UCSD-AML1 (cell line): Measurements from ENCODE around the gene ARSG.
"Not testable (repeated sequence)": the region's sequence is repeated elsewhere in the genome, so short reads cannot be mapped to it uniquely, and the experiment has no call there.

ENCODE experiments used
- DNase-seq: peaks from one replicate; lab custom pipeline; 2025; ENCODE audit not compliant: unreplicated experiment; lab: John Stamatoyannopoulos, UW

ARSG gene

DNA sequence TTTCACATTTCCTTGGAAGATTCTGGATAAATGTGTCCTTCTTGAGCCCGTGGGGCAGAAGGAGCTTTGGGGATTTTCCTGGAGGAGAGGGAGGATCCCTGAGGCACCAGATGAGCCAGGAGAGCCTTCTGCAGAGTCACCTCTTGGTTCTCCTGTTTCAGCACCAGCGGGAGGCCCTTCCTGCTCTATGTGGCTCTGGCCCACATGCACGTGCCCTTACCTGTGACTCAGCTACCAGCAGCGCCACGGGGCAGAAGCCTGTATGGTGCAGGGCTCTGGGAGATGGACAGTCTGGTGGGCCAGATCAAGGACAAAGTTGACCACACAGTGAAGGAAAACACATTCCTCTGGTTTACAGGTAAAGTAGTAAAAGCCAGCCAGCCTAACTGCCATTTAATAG, 77.1 kb downstream of the ARSG start:
- DNase-seq = no peak

DNA sequence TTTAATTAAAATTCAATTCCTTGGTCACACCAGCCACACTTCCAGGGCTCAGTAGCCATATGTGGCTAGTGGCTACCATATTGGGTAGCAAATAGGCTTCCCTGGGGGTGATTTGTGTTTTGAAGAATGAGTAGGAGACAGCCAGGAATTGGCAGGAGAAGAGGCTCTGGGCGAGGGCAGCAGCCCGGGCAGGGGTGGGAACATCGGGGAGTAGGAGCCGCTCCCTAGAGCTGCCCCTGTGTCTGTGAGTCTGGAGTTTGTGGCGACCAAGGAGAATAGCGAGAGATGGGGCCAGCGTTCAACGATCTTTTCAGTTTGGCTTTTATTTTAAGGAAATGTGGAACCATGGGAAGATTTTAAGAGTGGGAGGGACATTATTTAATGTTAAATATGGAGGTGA, 84.3 kb downstream of the ARSG start:
- no peak for DNase-seq

DNA sequence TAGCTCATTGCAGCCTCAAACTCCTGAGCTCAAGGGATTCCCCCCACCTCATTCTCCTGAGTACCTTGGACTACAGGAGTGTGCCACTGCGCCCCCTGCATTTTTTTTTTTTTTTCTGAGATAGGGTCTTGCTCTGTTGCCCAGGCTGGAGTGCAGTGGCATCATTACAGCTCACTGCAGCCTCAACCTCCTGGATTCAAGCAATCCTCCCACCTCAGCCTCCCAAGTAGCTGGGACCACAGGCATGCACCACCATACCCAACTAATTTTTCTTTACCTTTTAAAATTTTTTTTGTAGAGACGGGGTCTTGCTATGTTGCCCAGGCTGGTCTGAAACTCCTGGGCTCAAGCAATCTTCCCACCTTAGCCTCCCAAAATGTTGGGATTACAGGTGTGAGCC, 84.9 kb downstream of the ARSG start:
- DNase-seq = not testable (repeated sequence)

DNA sequence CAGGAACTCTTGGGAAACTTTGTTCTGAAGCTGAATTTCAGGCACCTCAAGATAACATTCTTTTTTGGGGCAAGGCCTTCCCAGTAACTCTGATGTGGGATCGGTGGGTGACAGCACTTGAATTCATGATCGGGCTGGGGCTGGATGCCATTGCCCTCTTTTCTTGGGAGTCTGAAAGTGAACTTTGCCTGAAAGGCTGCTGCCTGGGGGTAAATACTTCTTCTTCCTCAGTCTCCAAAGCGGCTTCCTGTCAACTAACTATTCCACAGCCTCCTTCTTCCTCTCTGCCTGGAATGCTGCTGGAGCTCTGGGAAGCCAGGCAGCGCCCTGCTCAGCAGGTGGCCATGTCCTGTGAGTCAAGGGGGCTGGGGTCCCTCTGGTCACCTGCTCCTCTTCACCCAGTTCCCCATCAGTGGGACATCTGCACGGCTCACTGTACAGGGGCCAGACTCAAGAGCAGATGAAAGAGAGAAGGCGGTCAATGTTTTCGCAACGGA, 86.5 kb downstream of the ARSG start:
- DNase-seq = no peak

DNA sequence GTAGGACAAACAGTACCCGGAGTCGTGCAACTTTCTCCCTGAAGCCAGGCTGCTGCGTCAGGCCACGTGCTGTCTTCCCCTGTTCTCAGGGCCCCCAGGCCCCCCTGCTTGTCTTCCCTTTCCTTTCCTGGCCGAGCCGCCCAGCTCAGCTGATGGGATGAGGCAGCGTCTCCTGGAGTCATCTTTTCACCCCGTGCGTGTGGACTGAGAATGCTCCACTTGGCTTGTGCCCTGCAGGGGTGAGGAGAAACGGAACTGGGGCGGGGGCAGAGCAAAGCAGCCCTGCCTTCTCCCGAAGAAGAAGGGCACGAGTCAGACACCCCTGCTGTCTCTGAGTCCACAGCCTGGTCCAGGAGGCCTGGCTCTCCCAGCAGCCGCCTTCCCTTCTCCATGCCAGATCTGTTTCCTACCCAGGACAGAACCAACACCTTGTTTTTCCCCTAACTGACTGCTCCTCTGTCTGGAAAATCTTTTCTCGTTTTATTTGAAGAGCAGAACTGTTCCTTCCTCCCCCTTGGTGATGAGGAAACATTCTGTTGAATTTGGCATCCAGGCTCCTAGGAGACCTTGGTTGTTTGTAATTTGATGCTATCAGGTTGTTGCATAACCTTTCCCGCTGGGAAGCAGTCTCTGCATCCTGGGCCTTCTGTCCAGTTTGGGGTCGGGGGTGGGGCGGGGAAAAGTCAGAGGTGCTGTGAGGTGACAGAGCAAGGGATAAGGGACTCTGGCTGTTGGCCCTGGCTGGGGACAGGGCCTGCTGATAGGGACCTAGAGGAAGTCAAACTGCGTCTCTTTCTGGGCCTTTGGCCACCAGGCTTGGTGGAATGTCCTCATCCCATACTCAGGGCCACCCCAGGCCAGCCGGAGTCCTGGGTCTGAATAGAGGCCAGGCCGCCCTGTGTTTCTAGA, 87.2 kb downstream of the ARSG start:
- DNase-seq = no peak

DNA sequence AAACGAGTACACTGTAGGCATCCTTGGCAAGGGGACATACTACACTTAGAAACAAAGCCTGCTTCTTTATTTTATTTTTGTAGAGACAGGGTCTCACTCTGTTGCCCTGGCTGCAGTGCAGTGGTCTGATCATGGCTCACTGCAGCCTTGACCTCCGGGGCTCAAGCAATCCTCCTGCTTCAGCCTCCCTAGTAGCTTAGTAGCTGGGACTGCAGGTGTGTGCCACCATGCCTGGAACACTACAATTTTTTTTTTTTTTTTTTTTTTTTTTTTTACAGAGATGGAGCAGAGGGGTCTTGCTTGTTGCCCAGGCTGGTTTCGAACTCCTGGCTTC, 87.8 kb downstream of the ARSG start:
- DNase-seq = no peak

DNA sequence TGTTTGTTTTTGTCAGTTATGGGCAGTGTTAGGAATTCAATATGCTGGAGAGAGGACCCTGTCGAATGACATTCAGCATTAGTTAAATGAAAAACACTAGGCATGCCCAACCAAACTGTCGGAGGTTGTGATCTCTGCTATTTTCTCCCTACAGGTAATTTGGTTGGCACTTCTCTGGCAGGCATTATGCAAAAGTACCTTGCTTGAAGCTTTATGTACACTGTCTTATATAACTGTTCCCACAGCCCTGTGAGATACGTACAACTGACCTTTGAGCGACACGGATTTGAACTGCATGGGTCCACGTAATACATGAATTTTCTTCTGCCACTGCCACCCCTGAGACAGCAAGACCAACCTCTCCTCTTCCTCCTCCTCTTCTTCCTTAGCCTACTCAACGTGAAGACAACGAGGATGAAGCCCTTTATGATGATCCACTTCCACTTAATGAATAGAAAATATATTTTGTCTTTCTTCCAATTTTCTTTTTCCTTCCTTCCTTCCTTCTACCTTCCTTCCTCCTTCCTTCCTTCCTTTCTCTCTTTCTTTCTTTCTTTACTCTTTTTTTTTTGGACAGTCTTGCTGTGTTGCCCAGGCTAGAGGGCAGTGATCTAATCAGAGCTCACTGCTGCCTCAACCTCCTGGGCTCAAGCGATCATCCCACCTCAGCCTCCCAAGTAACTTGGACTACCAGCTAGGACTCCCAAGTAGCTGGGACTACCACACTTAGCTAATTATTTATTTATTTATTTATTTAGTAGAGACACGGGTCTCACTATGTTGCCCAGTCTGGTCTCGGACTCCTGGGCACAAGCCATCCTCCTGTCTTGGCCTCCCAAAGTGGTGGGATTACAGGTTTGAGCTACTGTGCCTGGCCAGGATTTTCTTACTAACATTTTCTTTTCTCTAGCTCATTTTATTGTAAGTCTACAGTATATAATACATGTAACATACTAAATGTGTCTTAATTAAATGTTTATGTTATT, 88.7 kb downstream of the ARSG start:
- no peak for DNase-seq

DNA sequence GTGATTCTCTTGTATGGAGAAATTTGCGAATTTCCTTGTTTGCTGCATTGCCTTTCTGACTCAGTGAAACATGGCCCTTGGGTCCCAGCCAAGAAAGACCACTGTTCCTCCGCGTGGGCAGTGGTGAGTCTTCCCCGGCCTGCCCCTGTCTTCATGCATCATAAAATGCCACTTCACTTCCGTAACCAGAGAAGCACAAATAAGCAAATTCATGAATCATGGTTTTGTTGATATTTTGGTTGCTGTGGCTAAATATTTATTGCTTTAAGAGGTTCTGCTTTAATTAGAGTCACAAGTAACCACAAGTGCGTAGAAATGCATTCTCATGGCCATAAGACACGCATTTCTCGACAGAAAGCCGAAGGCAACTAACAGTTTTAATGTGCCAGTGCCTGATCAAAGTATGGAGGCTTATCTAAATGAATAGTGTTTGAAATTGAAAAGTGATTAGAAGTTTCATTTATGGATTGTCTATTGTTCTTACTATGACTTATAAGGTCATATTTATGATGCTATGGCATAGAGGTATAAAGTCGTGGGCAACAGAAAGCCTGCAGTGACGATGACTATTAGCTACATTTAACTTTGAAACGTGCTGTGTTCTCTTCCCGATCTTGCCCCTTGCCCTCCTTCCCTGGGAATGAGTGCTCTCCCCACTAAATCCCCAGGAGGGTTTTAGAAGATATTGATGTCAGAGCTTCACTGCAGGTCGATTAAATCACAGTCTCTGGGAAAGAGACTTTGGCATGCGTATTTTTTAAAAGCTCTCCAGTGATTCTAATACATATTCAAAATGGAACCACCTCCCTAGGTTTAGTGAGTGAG, 90.0 kb downstream of the ARSG start:
- DNase-seq = no peak

DNA sequence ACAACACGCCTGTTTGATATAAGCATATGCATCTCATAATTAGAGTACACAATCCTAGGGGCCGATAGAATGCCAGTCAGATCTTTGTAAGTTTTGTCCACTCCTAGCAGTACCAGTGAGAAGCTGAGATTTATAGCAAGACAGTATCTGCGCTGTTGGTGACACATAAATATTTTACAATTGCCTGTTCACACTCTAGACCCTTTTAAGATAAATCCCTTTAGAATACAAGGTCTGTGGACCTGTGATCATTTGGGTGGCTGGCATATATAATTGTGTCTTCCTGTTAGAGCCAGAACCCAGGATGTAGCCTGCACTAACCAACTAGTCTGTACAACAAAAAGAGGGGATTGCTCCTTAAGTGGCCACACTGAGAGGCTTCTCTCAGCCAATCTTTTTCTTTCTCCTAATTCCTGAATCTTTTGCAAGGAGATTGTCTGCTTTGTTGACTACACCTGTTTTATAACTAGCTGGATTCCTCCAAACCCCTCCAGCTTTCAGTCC, 91.3 kb downstream of the ARSG start:
- DNase-seq = no peak

DNA sequence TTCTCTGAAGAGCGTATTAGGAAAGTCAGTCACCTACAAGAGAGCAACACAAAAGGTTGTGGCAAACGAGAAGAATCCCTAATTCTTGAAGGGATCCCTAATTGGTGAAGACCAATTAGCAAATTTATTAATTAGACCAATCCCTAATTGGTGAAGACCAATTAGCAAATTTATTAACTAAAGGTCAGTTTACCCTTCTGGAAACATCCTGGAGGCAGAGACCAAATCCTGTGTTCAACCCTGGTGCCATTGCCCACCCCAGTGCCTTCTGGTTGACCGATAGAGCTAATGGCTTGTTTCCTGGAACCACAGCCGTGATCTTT, 91.8 kb downstream of the ARSG start:
- DNase-seq = no peak

DNA sequence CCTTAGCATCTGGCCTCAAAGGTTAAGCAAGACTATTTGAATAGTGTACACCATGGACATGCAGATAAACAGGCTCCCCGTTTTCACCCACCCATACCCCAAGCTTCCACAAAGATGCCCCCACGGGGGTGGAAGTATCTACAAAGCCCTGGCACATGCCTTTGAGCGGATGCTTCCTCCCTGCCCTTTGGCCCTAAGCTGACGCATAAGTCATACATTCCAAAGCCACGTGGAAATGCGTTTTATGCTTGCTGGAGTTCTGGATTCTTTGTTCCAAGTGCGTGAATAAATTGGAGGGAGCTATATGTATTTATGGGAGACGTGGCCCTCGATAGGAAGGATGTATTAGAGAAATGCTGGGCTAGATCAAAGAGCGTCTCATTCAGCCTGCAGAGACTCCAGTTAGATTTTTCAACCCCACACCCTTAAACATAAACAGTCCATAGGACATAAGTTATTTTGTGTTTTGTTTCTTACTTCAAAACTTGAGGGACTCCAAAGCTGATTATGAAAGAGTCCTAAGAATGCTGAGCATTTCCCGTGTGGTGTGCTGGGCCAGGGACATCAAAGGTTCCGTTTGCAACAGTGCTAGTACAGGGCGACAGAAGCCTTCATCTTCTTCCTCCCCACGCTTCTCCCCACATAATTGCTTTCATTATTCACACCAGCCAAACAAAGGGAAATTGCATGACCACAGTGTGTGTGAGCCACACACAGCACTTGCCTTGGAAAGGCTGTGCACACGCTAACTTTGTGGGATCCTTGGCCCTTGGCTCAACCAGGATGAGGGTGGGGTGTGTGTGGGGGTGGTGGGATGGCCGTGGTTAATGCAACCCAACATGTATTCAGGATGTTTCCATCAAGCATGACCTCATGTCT, 92.4 kb downstream of the ARSG start:
- DNase-seq = peak; percentile 32

DNA sequence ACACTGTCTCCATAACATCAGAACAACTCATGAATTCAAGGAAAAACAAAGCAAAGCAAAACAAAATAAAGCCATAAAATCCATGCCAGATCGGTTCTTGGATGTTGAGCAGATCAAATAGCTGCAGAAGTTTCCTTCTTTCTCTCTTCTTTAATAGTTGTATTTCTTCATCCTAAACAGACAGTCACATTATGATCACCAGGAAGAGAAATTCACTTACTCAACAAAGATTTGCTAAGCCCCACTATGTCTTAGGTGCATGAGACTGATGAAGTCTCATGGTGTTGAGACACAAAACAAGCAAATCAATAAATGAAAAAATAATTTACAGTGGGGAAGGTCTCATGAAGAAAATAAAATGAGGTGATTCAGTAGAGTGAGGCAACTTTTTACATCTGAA, 93.2 kb downstream of the ARSG start:
- DNase-seq = no peak

DNA sequence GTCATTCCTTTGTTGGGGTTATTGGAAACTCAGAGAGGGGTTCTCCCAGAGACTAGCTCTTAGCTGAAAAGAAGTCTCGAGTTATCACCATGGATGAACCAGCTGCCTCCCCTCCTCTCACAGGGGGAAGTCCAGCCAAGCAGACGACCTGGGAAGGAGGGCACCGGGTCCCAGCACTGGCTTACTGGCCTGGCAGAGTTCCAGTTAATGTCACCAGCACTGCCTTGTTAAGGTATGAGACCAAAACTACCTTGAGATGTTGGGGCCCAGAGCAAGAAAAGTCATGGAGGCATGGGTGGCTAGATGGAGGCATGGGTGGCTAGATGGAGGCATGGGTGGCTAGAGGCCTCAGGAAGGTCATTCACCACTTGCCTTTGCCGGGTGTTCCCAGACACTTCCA, 93.6 kb downstream of the ARSG start:
- no peak for DNase-seq

DNA sequence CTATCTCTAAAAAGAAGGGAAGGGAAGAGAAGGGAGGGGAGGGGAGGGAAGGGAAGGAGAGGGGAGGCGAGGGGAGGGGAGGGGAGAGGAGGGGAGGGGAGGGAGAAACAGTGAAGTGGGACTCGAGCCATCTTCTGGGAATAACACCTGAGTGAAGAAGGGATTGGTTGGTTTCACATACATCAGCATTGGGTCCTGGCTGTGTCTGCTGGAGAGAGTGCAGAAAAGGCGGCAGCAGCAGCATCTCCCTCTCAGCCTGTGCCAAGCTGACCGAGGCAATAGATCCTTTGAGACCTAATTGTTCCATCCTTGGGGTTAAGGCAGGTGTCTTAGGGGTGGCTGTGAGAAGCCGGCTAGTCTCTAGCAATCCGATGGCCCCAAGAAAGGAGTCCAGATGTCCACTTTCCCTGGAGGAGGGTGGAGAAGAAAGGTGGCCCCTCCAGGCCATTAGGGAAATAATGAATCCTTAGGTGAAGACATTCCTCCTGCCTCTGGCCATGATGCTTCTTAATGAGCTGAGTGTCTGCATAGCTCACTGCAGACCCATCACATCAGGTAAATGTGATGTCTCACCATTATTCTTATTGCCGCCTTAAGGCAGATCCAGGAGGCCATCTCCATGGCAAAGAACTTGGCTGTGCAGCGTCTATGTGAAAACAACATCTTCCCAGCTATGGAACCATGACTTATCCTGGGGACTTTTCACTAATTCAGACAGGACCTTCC, 94.4 kb downstream of the ARSG start:
- DNase-seq = no peak

DNA sequence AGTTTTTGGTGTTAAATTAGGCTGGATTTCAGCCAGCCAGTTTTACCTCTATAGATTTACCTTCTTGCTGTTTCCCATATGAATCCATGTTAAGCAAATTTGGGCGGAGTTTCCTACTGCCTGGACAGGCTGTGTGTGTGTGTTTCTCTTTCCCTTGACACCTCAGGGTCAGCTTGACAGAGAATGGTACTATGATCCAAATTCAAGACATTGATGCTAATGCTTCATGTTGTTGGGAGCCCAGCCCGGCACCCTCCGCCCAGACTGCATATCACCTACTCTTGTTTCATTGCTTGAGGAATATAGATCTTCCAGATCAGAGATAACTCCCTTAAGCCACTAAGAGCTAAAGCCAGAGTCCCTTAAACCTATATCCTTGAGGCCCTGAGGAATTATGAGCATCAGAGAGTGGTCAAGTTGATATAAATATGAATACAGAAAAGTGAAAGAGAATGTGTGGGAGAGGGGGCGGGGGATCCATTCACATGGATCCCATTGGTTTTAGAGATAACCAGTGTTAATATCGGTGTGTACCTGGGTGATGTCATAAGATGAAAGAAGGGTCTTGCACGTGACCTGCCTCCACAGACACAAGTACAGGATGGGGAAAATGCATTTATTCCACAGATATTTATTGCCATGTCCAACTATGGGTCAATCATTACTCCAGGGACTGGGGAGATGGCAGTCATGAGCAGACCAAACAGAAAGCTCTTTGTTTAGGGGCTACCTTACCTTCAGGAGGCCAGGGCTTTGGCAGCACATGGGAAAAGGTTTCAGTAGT, 96.3 kb downstream of the ARSG start:
- no peak for DNase-seq

DNA sequence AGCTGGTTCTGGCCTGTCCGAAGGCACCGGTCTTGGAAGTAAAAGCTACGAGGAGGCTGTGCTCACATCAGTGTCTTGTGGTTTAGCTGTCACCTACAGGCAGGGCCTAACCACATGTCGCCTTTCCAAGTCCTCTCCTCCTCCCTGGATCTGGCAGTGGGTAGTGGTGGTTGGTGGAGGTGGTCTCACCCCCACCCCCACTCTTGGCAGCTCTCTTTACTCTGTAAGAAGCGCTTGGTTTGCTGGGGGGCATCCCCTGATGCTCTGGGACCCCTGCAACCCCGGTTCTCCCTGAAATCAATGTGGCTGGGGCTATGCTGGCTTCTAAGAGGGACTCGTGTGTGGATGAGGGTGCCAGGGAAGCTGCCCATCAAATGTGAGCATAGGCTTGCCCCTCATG, 97.7 kb downstream of the ARSG start:
- no peak for DNase-seq

DNA sequence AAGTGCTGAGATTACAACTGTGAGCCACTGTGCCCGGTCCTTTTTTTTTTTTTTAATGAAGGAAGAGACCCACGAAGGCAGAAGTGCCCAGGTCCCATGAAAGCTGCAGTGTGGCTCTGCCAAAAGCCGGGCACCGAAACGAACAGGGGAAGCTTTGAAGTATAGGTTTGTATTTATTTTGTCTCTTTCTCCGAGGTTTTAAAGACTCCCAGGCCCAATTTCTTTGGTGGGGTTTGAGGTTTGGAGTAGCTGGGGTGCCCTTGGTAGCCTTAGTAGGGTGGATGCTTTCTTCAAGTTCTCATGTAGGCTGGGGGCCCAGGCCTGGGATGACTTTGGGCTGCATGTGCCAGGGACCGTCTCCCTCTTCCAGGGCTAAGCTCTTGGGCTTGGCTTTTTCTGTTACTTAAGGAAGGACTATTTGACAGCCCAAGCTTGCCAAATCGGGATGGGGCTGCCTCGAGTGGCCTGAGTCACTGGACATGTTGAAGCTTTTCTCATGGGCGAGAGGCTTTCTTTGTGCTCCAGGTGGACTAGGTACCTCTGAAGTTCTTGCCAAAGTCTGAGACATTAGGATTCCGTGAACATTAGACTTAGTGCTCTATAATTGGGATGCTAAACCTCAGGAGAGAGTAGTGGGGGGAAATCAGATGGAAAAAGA, 99.7 kb downstream of the ARSG start:
- DNase-seq = no peak
